ENCODE data around the gene TXNDC17.

TXNDC17 gene

DNA sequence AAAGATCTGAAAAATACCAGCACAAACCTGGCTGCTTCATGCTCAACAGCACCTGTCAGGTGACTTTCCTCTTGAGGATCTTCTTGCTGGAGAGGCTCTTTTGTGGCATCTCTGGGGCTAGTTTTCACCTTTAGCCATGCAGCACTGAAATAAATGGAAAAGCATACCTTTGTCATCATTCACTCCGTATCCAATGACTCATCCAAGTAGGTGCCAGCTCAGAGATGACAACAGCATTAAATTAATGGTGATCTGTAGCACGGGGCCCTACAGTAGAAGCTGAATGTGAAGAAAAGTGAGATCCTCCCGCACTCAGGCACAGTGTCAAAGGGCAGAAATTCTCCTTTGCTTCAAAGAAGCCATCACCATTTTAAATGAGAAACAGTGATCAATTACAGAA is 32.5 kb upstream of the TXNDC17 start:
- H3K36me3 ChIP-seq (ENCODE audit: control insufficient read depth, insufficient read depth, low read length) = peaks cover 37% of the 10 kb centered on the region
- H3K27ac ChIP-seq (ENCODE audit: low read depth, low read length) = no peak overlapping the region
- no peaks in the 10 kb centered on the region for H3K27me3 ChIP-seq (ENCODE audit: control insufficient read depth, insufficient read depth, low read length)
- H3K9ac ChIP-seq (ENCODE audit: low read length) = no peak overlapping the region
- H3K4me1 ChIP-seq (ENCODE audit: control insufficient read depth, insufficient read depth, low read length) = no peaks in the 10 kb centered on the region
- no peak overlapping the region for H3K4me3 ChIP-seq (ENCODE audit: low read length)

DNA sequence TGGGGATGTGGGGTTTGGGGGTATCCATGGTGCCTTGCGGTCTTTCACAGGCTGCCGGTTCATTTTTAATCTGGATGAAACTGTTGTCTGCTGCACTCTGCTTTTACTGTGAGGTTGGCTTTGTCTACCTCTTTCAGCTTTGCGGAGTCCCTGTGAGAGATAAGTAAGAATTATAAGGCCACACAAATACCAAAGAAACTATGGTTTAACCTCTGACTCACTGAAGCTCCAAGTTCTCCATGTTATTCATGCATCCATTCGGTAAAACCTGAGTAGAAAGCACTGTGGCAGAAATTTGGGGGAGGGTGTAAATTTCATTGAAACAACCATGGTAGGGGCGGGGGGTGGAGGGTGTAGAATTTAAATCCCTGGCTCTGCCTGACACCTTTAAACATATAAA is 30.8 kb upstream of the TXNDC17 start:
- H3K4me1 ChIP-seq (ENCODE audit: control insufficient read depth, insufficient read depth, low read length) = no peaks in the 10 kb centered on the region
- no peak overlapping the region for H3K27ac ChIP-seq (ENCODE audit: low read depth, low read length)
- H3K36me3 ChIP-seq (ENCODE audit: control insufficient read depth, insufficient read depth, low read length) = peaks cover 37% of the 10 kb centered on the region
- H3K4me3 ChIP-seq (ENCODE audit: low read length) = no peak overlapping the region
- no peaks in the 10 kb centered on the region for H3K27me3 ChIP-seq (ENCODE audit: control insufficient read depth, insufficient read depth, low read length)
- H3K9ac ChIP-seq (ENCODE audit: low read length) = no peak overlapping the region

DNA sequence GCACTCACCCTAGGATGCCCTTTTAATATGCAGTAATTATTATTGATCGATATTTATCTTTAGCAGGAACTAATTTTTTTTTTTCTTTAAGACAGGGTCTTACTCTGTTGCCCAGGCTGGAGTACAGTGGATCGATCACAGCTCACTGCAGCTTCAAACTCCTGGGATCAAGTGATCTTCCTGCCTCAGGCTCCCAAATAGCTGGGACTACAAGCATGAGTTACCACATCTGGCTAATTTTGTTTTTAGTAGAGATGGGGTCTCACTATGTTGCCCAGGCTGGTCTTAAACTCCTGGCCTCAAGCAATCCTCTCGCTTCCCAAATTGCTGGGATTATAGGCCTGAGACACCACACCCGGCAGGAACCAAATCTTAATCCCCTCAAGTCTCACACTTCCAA is 29.6 kb upstream of the TXNDC17 start:
- H3K4me3 ChIP-seq (ENCODE audit: low read length) = no peak overlapping the region
- peaks cover 28% of the 10 kb centered on the region for H3K36me3 ChIP-seq (ENCODE audit: control insufficient read depth, insufficient read depth, low read length)
- H3K27ac ChIP-seq (ENCODE audit: low read depth, low read length) = no peak overlapping the region
- H3K27me3 ChIP-seq (ENCODE audit: control insufficient read depth, insufficient read depth, low read length) = no peaks in the 10 kb centered on the region
- no peak overlapping the region for H3K9ac ChIP-seq (ENCODE audit: low read length)
- no peaks in the 10 kb centered on the region for H3K4me1 ChIP-seq (ENCODE audit: control insufficient read depth, insufficient read depth, low read length)

DNA sequence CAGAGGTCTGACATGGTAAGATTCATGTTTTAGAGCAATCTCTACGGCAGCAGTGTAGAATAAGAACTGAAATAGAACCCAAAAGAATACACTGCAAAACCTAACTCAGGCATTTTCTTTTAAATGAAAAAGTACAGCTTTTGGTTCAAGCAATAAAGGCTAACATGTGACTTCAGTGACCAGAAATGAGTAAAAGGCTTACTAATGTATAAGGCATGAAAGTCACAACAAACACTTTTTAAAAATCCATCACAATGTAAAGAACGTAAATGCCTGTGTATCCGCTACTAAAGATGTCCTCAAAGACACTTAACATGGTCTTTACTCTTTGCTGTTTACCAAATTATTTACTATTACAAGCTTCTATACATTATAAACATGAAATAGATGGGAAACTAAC is 16.9 kb upstream of the TXNDC17 start:
- H3K4me1 ChIP-seq (ENCODE audit: control insufficient read depth, insufficient read depth, low read length) = peaks cover 3% of the 10 kb centered on the region
- peaks cover 6% of the 10 kb centered on the region for H3K36me3 ChIP-seq (ENCODE audit: control insufficient read depth, insufficient read depth, low read length)
- no peak overlapping the region for H3K9ac ChIP-seq (ENCODE audit: low read length)
- H3K27me3 ChIP-seq (ENCODE audit: control insufficient read depth, insufficient read depth, low read length) = no peaks in the 10 kb centered on the region
- no peak overlapping the region for H3K4me3 ChIP-seq (ENCODE audit: low read length)
- no peak overlapping the region for H3K27ac ChIP-seq (ENCODE audit: low read depth, low read length)

DNA sequence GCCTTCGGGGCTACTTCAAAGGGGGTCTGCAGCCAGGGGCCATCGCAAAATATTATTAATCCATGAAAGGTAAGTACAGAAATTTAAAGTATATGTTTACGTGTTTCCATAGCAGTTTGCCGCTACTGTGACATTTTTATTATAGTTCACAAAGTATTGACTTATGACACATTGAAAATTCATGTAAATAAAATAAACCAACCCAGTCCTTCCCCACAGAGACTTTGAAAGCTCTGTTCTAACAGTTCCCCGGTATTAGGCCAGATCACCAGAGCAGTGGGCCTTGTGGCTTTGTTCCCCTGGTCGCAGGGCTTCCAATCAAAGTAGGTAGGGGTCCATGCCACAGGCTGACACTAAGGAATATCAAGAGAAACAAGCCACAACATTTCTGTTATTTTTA is 14.2 kb upstream of the TXNDC17 start:
- Histone ChIP-seq H3K4me1 (ENCODE audit: control insufficient read depth, insufficient read depth, low read length) (no peaks in the 10 kb centered on the region), H3K9ac (ENCODE audit: low read length) (no peak overlapping the region), H3K27me3 (ENCODE audit: control insufficient read depth, insufficient read depth, low read length) (no peaks in the 10 kb centered on the region), H3K36me3 (ENCODE audit: control insufficient read depth, insufficient read depth, low read length) (peaks cover 1% of the 10 kb centered on the region), H3K4me3 (ENCODE audit: low read length) (no peak overlapping the region), H3K27ac (ENCODE audit: low read depth, low read length) (no peak overlapping the region)

DNA sequence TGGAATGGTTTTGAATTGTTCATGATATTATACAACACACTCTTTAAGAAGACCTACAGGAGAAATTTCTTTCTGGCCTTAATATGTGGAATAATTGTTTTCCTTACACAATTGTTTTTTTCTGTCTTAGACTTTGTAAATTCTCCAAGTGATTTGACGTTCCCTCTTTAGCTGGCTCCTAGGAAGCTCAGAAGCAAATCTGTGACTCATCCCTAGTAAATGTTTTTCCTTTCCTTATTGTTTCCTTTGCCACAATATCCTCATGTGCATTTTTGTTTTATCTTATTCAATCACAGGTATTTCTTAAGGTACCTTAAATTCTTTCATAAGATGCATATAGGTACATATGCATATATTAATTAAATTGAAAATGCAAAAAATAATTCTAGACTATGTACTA is 13.8 kb upstream of the TXNDC17 start:
- Histone ChIP-seq H3K9ac (ENCODE audit: low read length) (no peak overlapping the region), H3K4me1 (ENCODE audit: control insufficient read depth, insufficient read depth, low read length) (no peaks in the 10 kb centered on the region), H3K36me3 (ENCODE audit: control insufficient read depth, insufficient read depth, low read length) (no peaks in the 10 kb centered on the region), H3K4me3 (ENCODE audit: low read length) (no peak overlapping the region), H3K27ac (ENCODE audit: low read depth, low read length) (no peak overlapping the region), H3K27me3 (ENCODE audit: control insufficient read depth, insufficient read depth, low read length) (no peaks in the 10 kb centered on the region)

DNA sequence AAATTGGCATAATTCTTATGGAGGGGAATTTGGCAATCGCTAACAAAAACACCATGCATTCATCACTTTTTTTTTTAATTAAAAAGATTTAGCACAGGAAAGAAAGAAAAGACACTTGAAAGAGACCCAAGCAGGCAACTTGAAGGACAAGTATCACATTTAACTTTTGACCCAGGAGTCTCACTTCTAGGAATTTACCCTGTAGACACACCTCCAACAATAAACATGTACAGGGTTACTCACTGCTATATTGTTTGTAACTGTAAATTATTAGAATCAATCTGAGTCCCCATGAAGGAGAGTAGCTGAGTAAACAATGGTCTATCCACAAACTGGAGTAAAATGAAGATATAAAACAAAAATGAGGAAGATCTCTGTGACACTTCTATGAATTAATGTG is 10.5 kb upstream of the TXNDC17 start:
- H3K27me3 ChIP-seq (ENCODE audit: control insufficient read depth, insufficient read depth, low read length) = no peaks in the 10 kb centered on the region
- H3K36me3 ChIP-seq (ENCODE audit: control insufficient read depth, insufficient read depth, low read length) = peaks cover 3% of the 10 kb centered on the region
- no peaks in the 10 kb centered on the region for H3K4me1 ChIP-seq (ENCODE audit: control insufficient read depth, insufficient read depth, low read length)
- H3K9ac ChIP-seq (ENCODE audit: low read length) = no peak overlapping the region
- no peak overlapping the region for H3K4me3 ChIP-seq (ENCODE audit: low read length)
- no peak overlapping the region for H3K27ac ChIP-seq (ENCODE audit: low read depth, low read length)

DNA sequence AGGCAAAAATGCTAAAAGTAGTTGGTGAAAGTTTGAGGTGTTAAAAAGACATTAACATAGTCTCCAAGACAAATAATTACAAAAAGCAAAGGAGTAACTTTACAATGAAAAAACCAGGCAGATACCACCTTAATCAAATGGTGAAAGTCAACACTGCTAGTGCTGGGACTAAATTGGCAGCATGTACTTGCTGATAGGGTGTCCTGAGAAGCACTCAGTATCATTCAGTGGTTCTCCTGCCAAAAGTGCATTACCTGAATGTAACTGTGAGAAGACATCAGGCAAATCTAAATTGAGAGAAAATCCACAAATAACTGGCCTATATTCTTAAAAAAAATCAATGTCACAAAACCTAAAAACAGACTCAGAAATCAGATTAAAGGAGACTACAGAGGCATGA is 8.3 kb upstream of the TXNDC17 start:
- Histone ChIP-seq H3K27me3 (ENCODE audit: control insufficient read depth, insufficient read depth, low read length) (no peaks in the 10 kb centered on the region), H3K27ac (ENCODE audit: low read depth, low read length) (no peak overlapping the region), H3K4me3 (ENCODE audit: low read length) (no peak overlapping the region), H3K9ac (ENCODE audit: low read length) (no peak overlapping the region), H3K4me1 (ENCODE audit: control insufficient read depth, insufficient read depth, low read length) (no peaks in the 10 kb centered on the region), H3K36me3 (ENCODE audit: control insufficient read depth, insufficient read depth, low read length) (peaks cover 3% of the 10 kb centered on the region)

DNA sequence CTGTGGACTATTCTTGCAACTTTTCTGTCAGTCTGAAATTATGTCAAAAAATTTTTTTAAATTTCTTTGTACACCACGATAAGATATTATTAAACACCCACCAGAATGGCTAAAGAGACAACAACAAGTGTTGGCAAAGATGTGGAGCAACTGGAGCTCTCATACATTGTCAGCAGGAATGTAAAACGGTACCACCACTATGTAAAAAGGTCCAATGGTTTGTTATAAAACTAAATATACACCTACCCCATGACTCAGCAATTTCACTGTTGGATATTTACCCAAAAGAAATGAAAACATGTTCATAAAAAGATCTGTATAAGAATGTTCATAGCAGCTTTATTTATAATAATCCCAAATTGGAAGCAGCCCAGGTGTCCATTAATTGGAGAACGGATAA is 7.6 kb upstream of the TXNDC17 start:
- Histone ChIP-seq H3K27ac (ENCODE audit: low read depth, low read length) (no peak overlapping the region), H3K9ac (ENCODE audit: low read length) (no peak overlapping the region), H3K4me3 (ENCODE audit: low read length) (no peak overlapping the region), H3K27me3 (ENCODE audit: control insufficient read depth, insufficient read depth, low read length) (no peaks in the 10 kb centered on the region), H3K4me1 (ENCODE audit: control insufficient read depth, insufficient read depth, low read length) (no peaks in the 10 kb centered on the region), H3K36me3 (ENCODE audit: control insufficient read depth, insufficient read depth, low read length) (peaks cover 3% of the 10 kb centered on the region)

DNA sequence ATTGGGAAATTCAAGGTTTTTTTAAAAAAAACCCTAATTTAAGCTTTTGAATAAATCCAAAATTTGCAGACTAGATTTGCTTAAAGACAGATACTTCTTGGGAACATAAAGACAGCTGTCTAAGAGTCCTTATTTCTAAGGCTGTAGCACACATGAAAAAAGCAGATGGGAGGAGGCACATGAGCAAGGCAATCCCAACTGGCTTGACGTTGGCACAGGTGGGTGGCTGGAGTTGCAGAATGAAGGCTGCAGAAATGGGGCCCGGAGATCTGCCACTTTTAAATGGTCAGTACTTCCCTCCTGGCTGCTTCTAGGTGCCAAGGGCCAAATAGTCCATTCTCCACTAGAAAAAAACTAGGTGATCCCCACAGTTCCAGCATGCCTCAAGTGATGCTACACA is 4.8 kb upstream of the TXNDC17 start:
- Histone ChIP-seq H3K4me1 (ENCODE audit: control insufficient read depth, insufficient read depth, low read length) (peaks cover 7% of the 10 kb centered on the region), H3K36me3 (ENCODE audit: control insufficient read depth, insufficient read depth, low read length) (peaks cover 3% of the 10 kb centered on the region), H3K27me3 (ENCODE audit: control insufficient read depth, insufficient read depth, low read length) (no peaks in the 10 kb centered on the region), H3K4me3 (ENCODE audit: low read length) (no peak overlapping the region), H3K9ac (ENCODE audit: low read length) (no peak overlapping the region), H3K27ac (ENCODE audit: low read depth, low read length) (no peak overlapping the region)

DNA sequence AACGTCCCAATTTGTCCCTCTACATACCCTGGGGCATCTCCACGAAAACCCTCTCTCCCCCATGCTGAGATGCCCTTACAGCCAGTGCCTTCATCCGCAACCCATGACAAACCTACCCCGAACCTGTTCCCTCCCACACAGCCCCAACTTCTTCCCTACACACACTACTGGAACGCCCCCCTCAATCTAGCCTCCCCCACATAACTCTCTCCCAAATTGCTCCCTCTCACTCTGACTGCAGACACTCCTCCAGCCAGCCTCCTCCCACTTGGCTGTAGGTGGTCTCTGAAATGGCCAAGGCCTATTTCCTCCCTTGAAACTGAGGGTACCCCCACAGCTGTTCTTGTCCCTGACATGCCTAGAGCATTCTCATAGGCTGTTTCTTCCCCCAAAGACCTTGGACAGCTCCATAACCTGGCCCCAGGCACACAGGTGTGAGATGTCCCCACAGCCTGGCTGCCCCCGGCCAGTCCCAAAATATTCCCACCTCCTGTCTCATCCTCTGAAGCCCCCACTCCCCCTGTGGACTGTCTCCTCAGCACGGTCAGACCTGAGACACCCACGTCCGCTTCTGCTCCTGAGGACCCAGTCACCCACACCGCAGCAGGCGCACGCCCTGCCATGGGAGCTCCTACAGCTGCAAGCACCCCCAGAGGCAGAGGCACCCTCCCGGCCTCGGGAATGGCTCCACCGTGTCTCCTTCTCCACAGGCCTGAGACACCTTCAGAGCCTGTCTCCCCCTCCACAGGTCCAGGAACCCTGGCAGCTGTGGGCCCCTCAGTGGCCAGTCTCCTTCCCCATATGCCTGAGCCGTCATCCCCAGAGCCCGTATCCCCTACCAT is 4.0 kb upstream of the TXNDC17 start:
- Histone ChIP-seq H3K27ac (ENCODE audit: low read depth, low read length) (no peak overlapping the region), H3K9ac (ENCODE audit: low read length) (no peak overlapping the region), H3K4me3 (ENCODE audit: low read length) (no peak overlapping the region), H3K27me3 (ENCODE audit: control insufficient read depth, insufficient read depth, low read length) (no peaks in the 10 kb centered on the region), H3K36me3 (ENCODE audit: control insufficient read depth, insufficient read depth, low read length) (peaks cover 3% of the 10 kb centered on the region), H3K4me1 (ENCODE audit: control insufficient read depth, insufficient read depth, low read length) (peaks cover 13% of the 10 kb centered on the region)

DNA sequence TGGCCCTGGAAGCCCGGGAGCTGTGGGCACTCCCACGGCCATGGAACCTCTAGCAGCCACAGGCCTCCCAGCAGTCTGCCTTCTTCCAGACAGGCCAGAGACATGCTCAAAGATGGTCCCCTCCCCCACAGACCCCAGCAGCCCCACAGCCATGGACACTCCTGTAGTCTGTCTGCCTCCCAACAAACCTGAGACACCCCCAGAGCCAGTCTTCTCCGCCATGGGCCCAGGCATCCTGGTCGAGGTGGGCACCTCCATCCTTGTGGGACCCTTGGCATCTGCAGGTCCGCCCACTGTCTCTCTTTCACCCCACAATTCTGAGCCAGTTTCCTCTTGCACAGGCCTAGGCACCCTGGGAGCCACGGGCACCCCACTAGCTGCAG is 3.4 kb upstream of the TXNDC17 start:
- no peak overlapping the region for H3K9ac ChIP-seq (ENCODE audit: low read length)
- peaks cover 3% of the 10 kb centered on the region for H3K36me3 ChIP-seq (ENCODE audit: control insufficient read depth, insufficient read depth, low read length)
- no peak overlapping the region for H3K4me3 ChIP-seq (ENCODE audit: low read length)
- H3K4me1 ChIP-seq (ENCODE audit: control insufficient read depth, insufficient read depth, low read length) = peaks cover 14% of the 10 kb centered on the region
- H3K27me3 ChIP-seq (ENCODE audit: control insufficient read depth, insufficient read depth, low read length) = no peaks in the 10 kb centered on the region
- H3K27ac ChIP-seq (ENCODE audit: low read depth, low read length) = no peak overlapping the region
